Lung microvascular endothelial cell (primary cell): ENCODE data around the gene ZBTB7B. TPM values are rescaled to one million over a fixed set of nuclear protein-coding genes. Genes with fewer than 3 reads are reported as not detected.

Experiments
- DNase-seq, 2 donors: peaks; one replicate each; pipeline versions ENCODE4 v3.0.0 to v3.0.0-alpha.2; 2010; ENCODE audit warnings: low read depth in 2 of 2
- total RNA-seq: library from RNA; depleted of rRNA; stranded (reverse); fragments of >200 nt; gene quantifications from 2 replicates; pipeline ENCODE4 v1.2.1, GENCODE V29; 2014

ZBTB7B gene
- total RNA-seq, 1 donor from 2014 or later: 10.3 TPM

GRCh38 chr1:155003766-155004351 lies 1.3 kb downstream of the ZBTB7B start:
- peak; percentile 14 to 19 for DNase-seq

- no peak for DNase-seq
Measured at GRCh38 chr1:155004352-155005075, 1.9 kb downstream of the ZBTB7B start.

- DNase-seq: no peak
Measured at GRCh38 chr1:155005076-155006011, 2.7 kb downstream of the ZBTB7B start.

GRCh38 chr1:155006601-155007101 lies 4.0 kb downstream of the ZBTB7B start:
- peak; percentile 25 to 37 for DNase-seq

- DNase-seq: no peak
Measured at GRCh38 chr1:155007251-155007828, 4.7 kb downstream of the ZBTB7B start.

GRCh38 chr1:155008015-155008941 lies 5.7 kb downstream of the ZBTB7B start:
- no peak for DNase-seq

GRCh38 chr1:155009221-155009711 lies 6.7 kb downstream of the ZBTB7B start:
- DNase-seq: no peak

GRCh38 chr1:155009742-155010141 lies 7.1 kb downstream of the ZBTB7B start:
- no peak for DNase-seq

GRCh38 chr1:155010211-155010918 lies 7.8 kb downstream of the ZBTB7B start:
- no peak for DNase-seq

GRCh38 chr1:155011004-155011416 lies 8.4 kb downstream of the ZBTB7B start:
- DNase-seq: no peak

GRCh38 chr1:155011437-155012025 lies 8.9 kb downstream of the ZBTB7B start:
- DNase-seq: no peak

- DNase-seq: peak; percentile 27 to 29
Measured at GRCh38 chr1:155012026-155012546, 9.5 kb downstream of the ZBTB7B start.

- DNase-seq: no peak
Measured at GRCh38 chr1:155012776-155013602, 10.4 kb downstream of the ZBTB7B start.

GRCh38 chr1:155013632-155014031 lies 11.0 kb downstream of the ZBTB7B start:
- no peak for DNase-seq

- no peak for DNase-seq
Measured at GRCh38 chr1:155014709-155015508, 12.3 kb downstream of the ZBTB7B start.

GRCh38 chr1:155015527-155016230 lies 13.1 kb downstream of the ZBTB7B start:
- no peak for DNase-seq
